BJ (cell line): Measurements from ENCODE around the gene LACRT. TPM values are rescaled to one million over a fixed set of nuclear protein-coding genes. Genes with fewer than 3 reads are reported as not detected.

ENCODE experiments used
- CTCF ChIA-PET: fragments of 350-600 bp; formaldehyde crosslinking; extraction: SDS; loops from one replicate; lab custom pipeline; 2021; ENCODE audit warnings: antibody characterized with exemption, inconsistent platforms; lab: Yijun Ruan, JAX
- POLR2A ChIA-PET: fragments of 300-600 bp; sonication (Branson Sonifier 250); formaldehyde crosslinking; extraction: SDS; loops from one replicate; lab custom pipeline; 2021; ENCODE audit warnings: antibody characterized with exemption; lab: Charles Lee
- DNase-seq: peaks from one replicate; pipeline ENCODE4 v3.0.0-alpha.2; 2011; ENCODE audit warnings: low read depth
- H3K27me3 ChIP-seq: 2 replicates; pipeline ENCODE4 v1.6.0; 2011; ENCODE audit warnings: low read length; ENCODE audit not compliant: control insufficient read depth, insufficient read depth
- H3K36me3 ChIP-seq: 2 replicates; pipeline ENCODE4 v1.5.1; 2011; ENCODE audit warnings: low read length; ENCODE audit not compliant: control insufficient read depth, insufficient read depth
- H3K4me3 ChIP-seq: 2 replicates; pipeline ENCODE4 v1.5.1; 2011; ENCODE audit warnings: low read depth, mild to moderate bottlenecking, control low read depth, low read length
- polyA plus RNA-seq: library from polyadenylated mRNA; depleted of rRNA; stranded (reverse); fragments of >200 nt; gene quantifications from 2 replicates; pipeline ENCODE4 v1.2.3, GENCODE V29; 2011
- TF ChIP-seq, protein P1 (sequence below): IDR thresholded peaks from 2 replicates; pipeline ENCODE4 v1.5.1; 2011; ENCODE audit warnings: low read depth, mild to moderate bottlenecking, control low read depth, inconsistent platforms, low read length, moderate library complexity; ENCODE audit not compliant: insufficient read depth

LACRT gene
- polyA plus RNA-seq, 1 experiment, result not detected

DNA sequence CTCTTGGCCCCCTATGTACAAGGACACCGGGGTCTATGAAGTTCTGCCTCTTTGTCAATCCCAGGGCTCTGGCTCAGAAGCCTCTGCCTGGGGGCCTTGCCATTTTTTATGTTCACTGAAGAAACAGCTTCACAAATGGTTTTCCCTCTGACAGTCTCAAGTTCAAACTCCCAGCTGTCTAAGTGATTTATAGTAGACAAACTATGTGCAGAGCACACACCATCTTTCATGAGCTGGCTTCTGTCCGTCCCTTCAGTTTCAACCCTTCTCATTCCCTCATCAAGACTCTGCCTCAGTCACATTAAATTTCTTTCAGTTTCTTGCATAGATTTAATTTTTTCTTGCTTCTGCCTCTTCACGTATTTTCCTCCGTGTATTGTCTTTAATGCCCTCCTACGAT is 16.2 kb upstream of the LACRT start:
- TF ChIP-seq, protein P1, sequence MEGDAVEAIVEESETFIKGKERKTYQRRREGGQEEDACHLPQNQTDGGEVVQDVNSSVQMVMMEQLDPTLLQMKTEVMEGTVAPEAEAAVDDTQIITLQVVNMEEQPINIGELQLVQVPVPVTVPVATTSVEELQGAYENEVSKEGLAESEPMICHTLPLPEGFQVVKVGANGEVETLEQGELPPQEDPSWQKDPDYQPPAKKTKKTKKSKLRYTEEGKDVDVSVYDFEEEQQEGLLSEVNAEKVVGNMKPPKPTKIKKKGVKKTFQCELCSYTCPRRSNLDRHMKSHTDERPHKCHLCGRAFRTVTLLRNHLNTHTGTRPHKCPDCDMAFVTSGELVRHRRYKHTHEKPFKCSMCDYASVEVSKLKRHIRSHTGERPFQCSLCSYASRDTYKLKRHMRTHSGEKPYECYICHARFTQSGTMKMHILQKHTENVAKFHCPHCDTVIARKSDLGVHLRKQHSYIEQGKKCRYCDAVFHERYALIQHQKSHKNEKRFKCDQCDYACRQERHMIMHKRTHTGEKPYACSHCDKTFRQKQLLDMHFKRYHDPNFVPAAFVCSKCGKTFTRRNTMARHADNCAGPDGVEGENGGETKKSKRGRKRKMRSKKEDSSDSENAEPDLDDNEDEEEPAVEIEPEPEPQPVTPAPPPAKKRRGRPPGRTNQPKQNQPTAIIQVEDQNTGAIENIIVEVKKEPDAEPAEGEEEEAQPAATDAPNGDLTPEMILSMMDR, result no peak
- Histone ChIP-seq H3K4me3 (no peak overlapping the region), H3K36me3 (no peaks in the 10 kb centered on the region), H3K27me3 (no peaks in the 10 kb centered on the region)
- POLR2A ChIA-PET, result no interaction called here
- CTCF ChIA-PET, result interaction anchor here (0.8 to 1.8 kb wide), 2 partner anchors 9 to 422 kb away, joined by 3 to 4 read pairs; no protein-coding TSS in a partner anchor
- DNase-seq, result no peak

DNA sequence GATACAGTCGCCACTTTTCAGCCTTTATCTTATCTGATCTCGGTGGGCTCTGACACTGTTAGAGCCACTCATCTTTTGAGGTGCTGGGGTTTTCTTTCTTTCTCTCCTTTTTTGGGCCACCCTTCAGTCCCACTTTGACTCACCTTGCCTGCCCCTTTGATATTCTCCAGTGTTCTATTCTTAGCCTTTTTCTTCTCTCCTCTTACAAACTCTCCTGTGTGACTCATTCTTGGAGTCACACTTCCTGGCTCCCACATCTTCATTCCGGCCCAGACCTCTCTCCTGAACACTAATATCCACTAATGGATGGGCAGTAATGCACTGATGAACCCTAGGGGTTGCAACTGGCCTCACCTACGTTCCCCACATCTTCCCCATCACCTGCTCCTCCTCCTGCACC is 15.7 kb upstream of the LACRT start:
- CTCF ChIA-PET, result interaction anchor here (0.6 to 1.6 kb wide), 2 partner anchors 9 to 315 kb away, joined by 3 to 10 read pairs; no protein-coding TSS in a partner anchor
- Histone ChIP-seq H3K36me3 (no peaks in the 10 kb centered on the region), H3K27me3 (no peaks in the 10 kb centered on the region), H3K4me3 (no peak overlapping the region)
- TF ChIP-seq, protein P1, result no peak
- POLR2A ChIA-PET, result no interaction called here
- DNase-seq, result no peak

DNA sequence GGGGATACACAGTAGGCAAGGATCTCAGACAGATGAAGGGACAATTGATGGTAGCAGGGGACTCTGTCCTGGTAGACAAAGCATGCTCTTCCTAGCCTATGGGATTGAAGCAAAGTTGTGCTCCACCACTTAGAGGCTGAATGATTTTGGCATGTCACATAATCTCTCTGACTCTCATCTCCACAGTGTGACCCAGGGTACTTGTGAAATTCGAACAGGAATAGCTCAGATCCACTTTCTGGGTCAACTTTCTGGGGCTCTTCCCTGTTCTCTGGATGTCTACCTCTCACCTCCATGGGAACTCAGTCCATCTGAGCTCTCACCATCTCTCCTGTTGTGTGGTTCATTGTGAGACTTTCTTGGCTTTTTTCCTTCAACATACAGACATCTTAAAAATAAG is 15.1 kb upstream of the LACRT start:
- ChIA-PET CTCF (interaction anchor here (0.6 to 1.6 kb wide), 2 partner anchors 9 to 316 kb away, joined by 3 to 10 read pairs; no protein-coding TSS in a partner anchor), POLR2A (no interaction called here)
- Histone ChIP-seq H3K4me3 (no peak overlapping the region), H3K27me3 (no peaks in the 10 kb centered on the region), H3K36me3 (no peaks in the 10 kb centered on the region)
- TF ChIP-seq, protein P1, result no peak
- DNase-seq, result no peak

DNA sequence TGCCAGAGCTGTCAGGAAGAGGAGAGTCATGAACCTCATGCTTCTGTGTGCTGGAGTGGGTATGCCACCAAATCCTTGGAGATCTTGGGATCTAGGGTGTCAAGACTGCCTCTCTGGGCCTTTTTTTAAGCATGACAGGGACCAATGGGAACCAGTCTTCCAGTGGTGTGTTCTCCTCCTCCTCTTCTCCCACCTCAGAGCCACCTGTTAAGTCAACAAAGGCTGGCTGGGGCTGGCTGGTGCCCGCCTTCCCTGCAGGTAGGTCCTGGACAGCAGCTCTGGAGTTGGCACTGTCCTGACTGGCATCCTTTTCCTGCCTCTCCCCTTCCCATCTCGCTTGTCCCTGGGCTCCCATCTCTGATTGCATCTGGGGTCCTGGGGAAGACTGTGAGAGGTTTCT is 13.6 kb upstream of the LACRT start, which contains the start of gene DCD:
Gene DCD, minus strand, starts transcription at position 101 of the 400 bp plus-strand sequence. Its CDS starts 62 bp downstream, at position 39.
- Histone ChIP-seq H3K4me3 (no peak within 1 kb of the TSS), H3K27me3 (no peaks in the 10 kb centered on the region), H3K36me3 (no peaks in the 10 kb centered on the region)
- no peak for DNase-seq
- ChIA-PET POLR2A (no interaction called here), CTCF (no interaction called here)
- TF ChIP-seq, protein P1, result no peak

DNA sequence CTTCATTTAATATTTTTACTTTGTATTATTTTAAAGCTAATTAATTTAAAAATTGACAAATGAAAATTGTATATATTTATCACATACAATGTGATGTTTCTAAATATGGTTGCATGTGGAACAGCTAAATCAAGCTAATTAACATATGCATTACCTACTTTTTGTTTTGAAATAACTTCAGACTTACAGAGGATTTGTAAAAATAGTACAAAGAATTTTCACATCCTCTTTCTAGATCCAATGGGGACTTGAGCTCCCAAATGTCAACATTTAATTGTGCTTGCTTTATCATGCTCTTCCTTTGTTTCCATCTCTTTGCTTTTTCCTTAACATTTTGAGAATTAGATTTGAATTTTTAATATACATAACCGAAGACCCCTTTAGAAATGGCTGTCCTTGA is 6.9 kb upstream of the LACRT start:
- Histone ChIP-seq H3K27me3 (no peaks in the 10 kb centered on the region), H3K4me3 (no peak overlapping the region), H3K36me3 (no peaks in the 10 kb centered on the region)
- DNase-seq, result no peak
- POLR2A ChIA-PET, result no interaction called here
- TF ChIP-seq, protein P1, result no peak
- CTCF ChIA-PET, result interaction anchor here (0.6 to 1.4 kb wide), 3 partner anchors 10 to 21 kb away, joined by 3 to 4 read pairs (median 3); no protein-coding TSS in a partner anchor
